GM18519 (cell line): ENCODE data around the gene IDH3B.

Experiments used
- ATAC-seq: cut with Tn5 transposase; IDR thresholded peaks from one replicate; pipeline ENCODE4 v1.9.1; 2021; ENCODE audit warnings: mild to moderate bottlenecking, moderate library complexity; ENCODE audit not compliant: unreplicated experiment, low FRiP score

Gene IDH3B

GRCh38 chr20:2658414-2659354 is 5.3 kb downstream of the IDH3B start:
- no peak for ATAC-seq

GRCh38 chr20:2657674-2658073 is 6.3 kb downstream of the IDH3B start:
- ATAC-seq: no peak

GRCh38 chr20:2657241-2657640 is 6.8 kb downstream of the IDH3B start:
- ATAC-seq: no peak

- no peak for ATAC-seq
These were observed 7.4 kb downstream of the IDH3B start for GRCh38 chr20:2656471-2657117.

- ATAC-seq: no peak
These were observed 8.5 kb downstream of the IDH3B start for GRCh38 chr20:2655331-2656116.

- no peak for ATAC-seq
These were observed 9.2 kb downstream of the IDH3B start for GRCh38 chr20:2654831-2655230.

- ATAC-seq: no peak
These were observed 9.6 kb downstream of the IDH3B start for GRCh38 chr20:2654384-2654822.

- ATAC-seq: no peak
These were observed 10.2 kb downstream of the IDH3B start for GRCh38 chr20:2653556-2654383.

- ATAC-seq: peak; percentile 20
These were observed 11.1 kb downstream of the IDH3B start for GRCh38 chr20:2652724-2653555.

GRCh38 chr20:2651772-2652723 is 12.0 kb downstream of the IDH3B start, which contains the start of gene NOP56:
TSS of gene NOP56 (plus strand) at chr20:2652632. CDS start at chr20:2652661, 29 bp downstream.
- peak; percentile 59 for ATAC-seq

- ATAC-seq: no peak
These were observed 20.3 kb downstream of the IDH3B start for GRCh38 chr20:2643708-2644107.

- ATAC-seq: no peak
These were observed 23.1 kb downstream of the IDH3B start for GRCh38 chr20:2640899-2641298.

GRCh38 chr20:2640260-2640659 is 23.8 kb downstream of the IDH3B start:
- no peak for ATAC-seq

- no peak for ATAC-seq
These were observed 26.8 kb downstream of the IDH3B start for GRCh38 chr20:2637246-2637645.

GRCh38 chr20:2633381-2633780 is 30.6 kb downstream of the IDH3B start:
- no peak for ATAC-seq

- no peak for ATAC-seq
These were observed 32.8 kb downstream of the IDH3B start for GRCh38 chr20:2631228-2631627.

GRCh38 chr20:2626853-2627541 is 37.0 kb downstream of the IDH3B start:
- ATAC-seq: no peak
